Tibial artery (tissue), 4 donors: ENCODE results near the gene CRB2.

ENCODE experiments used
- DNase-seq, 2 donors: peaks; one replicate each; pipeline ENCODE4 v3.0.0-alpha.2; 2019
- H3K27ac ChIP-seq, 2 donors: fragments of 200-600 bp; sonication (generic) in 1 of 2; 1 replicate in 1 of 2; 2 replicates in 1 of 2; pipeline ENCODE4 v1.5.1; 2018 to 2019; ENCODE audit warnings: mild to moderate bottlenecking in 1 of 2
- H3K27me3 ChIP-seq, 2 donors: fragments of 200-600 bp; sonication (generic) in 1 of 2; one replicate each; pipeline versions ENCODE4 v1.5.1 to v1.6.0; 2016 to 2019
- H3K36me3 ChIP-seq, 3 donors: fragments of 200-600 bp; sonication (generic) in 2 of 3; one replicate each; pipeline ENCODE4 v1.5.1; 2016 to 2019; ENCODE audit warnings: mild to moderate bottlenecking in 2 of 3
- H3K4me1 ChIP-seq, 4 donors: fragments of 200-600 bp; sonication (generic) in 2 of 4; 1 replicate in 3 of 4; 2 replicates in 1 of 4; pipeline ENCODE4 v1.5.1; 2016 to 2019
- H3K4me3 ChIP-seq, 2 donors: fragments of 200-600 bp; sonication (generic) in 1 of 2; 1 replicate in 1 of 2; 2 replicates in 1 of 2; pipeline ENCODE4 v1.5.1; 2018 to 2019; ENCODE audit warnings: mild to moderate bottlenecking in 2 of 2
- H3K9me3 ChIP-seq, 3 donors: fragments of 200-600 bp; sonication (generic) in 1 of 3; one replicate each; pipeline ENCODE4 v1.5.1; 2016 to 2019
- CTCF ChIP-seq, 2 experiments: fragments of 200-600 bp in 1 of 2; fragments of 450-650 bp in 1 of 2; IDR thresholded peaks; one replicate each; pipeline ENCODE4 v1.5.1; 2017 to 2019; ENCODE audit warnings: antibody characterized with exemption in 2 of 2, mild to moderate bottlenecking in 1 of 2, moderate library complexity in 1 of 2
- intact Hi-C: fragments of 100-400 bp; cut with DNase I; formaldehyde crosslinking; loops from one replicate; pipeline ENCODE4 v1.15.0; 2023; ENCODE audit warnings: low total_unique reads

The CRB2 gene

GRCh38 chr9:123425836-123426365, 69.9 kb downstream of the CRB2 start:
- Histone ChIP-seq H3K27ac (no peak overlapping the region), H3K4me3 (no peak overlapping the region), H3K4me1 (no peaks in the 10 kb centered on the region), H3K36me3 (peaks cover 4 to 41% (median 32%) of the 10 kb centered on the region in 3 donors), H3K27me3 (no peaks in the 10 kb centered on the region), H3K9me3 (no peaks in the 10 kb centered on the region)
- TF ChIP-seq CTCF (IDR thresholded peaks at IDR 0.05), result no peak
- intact Hi-C loops, result no loop called here
- DNase-seq, result peak in 1 of 2 donors; percentile 53

- no peak overlapping the region for H3K27ac ChIP-seq
- H3K4me1 ChIP-seq, result no peaks in the 10 kb centered on the region
- TF ChIP-seq CTCF (IDR thresholded peaks at IDR 0.05), result no peak
- peaks cover 4 to 40% (median 36%) of the 10 kb centered on the region in 3 donors for H3K36me3 ChIP-seq
- intact Hi-C loops, result no loop called here
- no peaks in the 10 kb centered on the region for H3K27me3 ChIP-seq
- no peak overlapping the region for H3K4me3 ChIP-seq
- no peak for DNase-seq
- H3K9me3 ChIP-seq, result no peaks in the 10 kb centered on the region
These were observed 70.4 kb downstream of the CRB2 start for GRCh38 chr9:123426406-123426805.
